H9 (cell line): ENCODE results near the gene B3GALT4. TPM values are rescaled to one million over a fixed set of nuclear protein-coding genes. Genes with fewer than 3 reads are reported as not detected.

ENCODE experiments used
- DNase-seq: peaks from one replicate; pipeline ENCODE4 v3.0.0-alpha.2; 2017
- H2AFZ ChIP-seq: one replicate; pipeline ENCODE4 v1.6.1; 2013; ENCODE audit warnings: mild to moderate bottlenecking, low read length, control low read depth, moderate library complexity
- H2AK5ac ChIP-seq: 2 replicates; pipeline ENCODE4 v1.6.1; 2013; ENCODE audit warnings: low read length, control low read depth, mixed read lengths; ENCODE audit not compliant: insufficient read length
- H2BK120ac ChIP-seq: one replicate; pipeline ENCODE4 v1.6.1; 2013; ENCODE audit warnings: low read depth, mild to moderate bottlenecking, low read length, control low read depth, inconsistent platforms; ENCODE audit not compliant: poor library complexity, severe bottlenecking
- H2BK12ac ChIP-seq: 2 replicates; pipeline ENCODE4 v1.6.1; 2013; ENCODE audit warnings: low read length, control low read depth, mixed read lengths, low read depth; ENCODE audit not compliant: insufficient read length
- H2BK15ac ChIP-seq: 2 replicates; pipeline ENCODE4 v1.6.1; 2013; ENCODE audit warnings: low read depth, low read length, control low read depth
- H2BK20ac ChIP-seq: one replicate; pipeline ENCODE4 v1.6.1; 2013; ENCODE audit warnings: low read depth, mild to moderate bottlenecking, low read length, control low read depth, inconsistent platforms; ENCODE audit not compliant: poor library complexity, severe bottlenecking
- H2BK5ac ChIP-seq: 2 replicates; pipeline ENCODE4 v1.6.1; 2013; ENCODE audit warnings: low read length, control low read depth, mixed read lengths; ENCODE audit not compliant: insufficient read length
- H3K14ac ChIP-seq: 2 replicates; pipeline ENCODE4 v1.6.1; 2013; ENCODE audit warnings: low read length, control low read depth; ENCODE audit not compliant: insufficient read depth
- H3K18ac ChIP-seq: 2 replicates; pipeline ENCODE4 v1.6.1; 2013; ENCODE audit warnings: low read depth, mild to moderate bottlenecking, mixed read lengths, low read length, control low read depth; ENCODE audit not compliant: insufficient read length
- H3K23ac ChIP-seq: 2 replicates; pipeline ENCODE4 v1.6.1; 2013; ENCODE audit warnings: low read length, control low read depth, mixed read lengths, low read depth; ENCODE audit not compliant: insufficient read length
- H3K23me2 ChIP-seq: 2 replicates; pipeline ENCODE4 v1.6.1; 2013; ENCODE audit warnings: low read depth, mild to moderate bottlenecking, mixed read lengths, low read length, control low read depth; ENCODE audit not compliant: insufficient read length, poor library complexity, severe bottlenecking
- H3K27ac ChIP-seq: 2 replicates; pipeline ENCODE4 v1.5.1; 2013; ENCODE audit warnings: low read length, control low read depth, mixed read lengths, low read depth; ENCODE audit not compliant: insufficient read length
- H3K27me3 ChIP-seq: 2 replicates; pipeline ENCODE4 v1.6.1; 2013; ENCODE audit warnings: low read length, control low read depth, inconsistent platforms; ENCODE audit not compliant: insufficient read depth
- H3K4ac ChIP-seq: 2 replicates; pipeline ENCODE4 v1.6.1; 2013; ENCODE audit warnings: low read depth, mild to moderate bottlenecking, control low read depth, inconsistent platforms, low read length, moderate library complexity
- H3K4me1 ChIP-seq: 2 replicates; pipeline ENCODE4 v1.6.1; 2013; ENCODE audit warnings: low read length, control low read depth, inconsistent platforms; ENCODE audit not compliant: insufficient read depth
- H3K4me2 ChIP-seq: 2 replicates; pipeline ENCODE4 v1.6.1; 2013; ENCODE audit warnings: low read length, control low read depth, mixed read lengths; ENCODE audit not compliant: insufficient read length, insufficient read depth
- H3K56ac ChIP-seq: 2 replicates; pipeline ENCODE4 v1.6.1; 2013; ENCODE audit warnings: low read depth, mild to moderate bottlenecking, mixed read lengths, low read length, control low read depth; ENCODE audit not compliant: insufficient read length
- H3K79me1 ChIP-seq: 2 replicates; pipeline ENCODE4 v1.6.1; 2013; ENCODE audit warnings: low read depth, mild to moderate bottlenecking, moderate library complexity, low read length, control low read depth, inconsistent platforms; ENCODE audit not compliant: insufficient read depth, poor library complexity, severe bottlenecking
- H3K79me2 ChIP-seq: 2 replicates; pipeline ENCODE4 v1.6.1; 2013; ENCODE audit warnings: low read length, control low read depth, inconsistent platforms; ENCODE audit not compliant: insufficient read depth
- H3K9ac ChIP-seq: 2 replicates; pipeline ENCODE4 v1.6.1; 2013; ENCODE audit warnings: low read length, control low read depth, mixed read lengths; ENCODE audit not compliant: insufficient read length; ENCODE audit errors: extremely low read depth
- H3K9me3 ChIP-seq: one replicate; pipeline ENCODE4 v1.6.1; 2013; ENCODE audit warnings: low read depth, low read length, inconsistent platforms; ENCODE audit not compliant: control insufficient read depth
- H3T11ph ChIP-seq: one replicate; pipeline ENCODE4 v1.6.1; 2013; ENCODE audit warnings: mild to moderate bottlenecking, low read length, control low read depth, inconsistent platforms
- H4K20me1 ChIP-seq: one replicate; pipeline ENCODE4 v1.6.1; 2013; ENCODE audit not compliant: control insufficient read depth, insufficient read length, insufficient read depth
- H4K5ac ChIP-seq: 2 replicates; pipeline ENCODE4 v1.6.1; 2013; ENCODE audit warnings: low read depth, mild to moderate bottlenecking, mixed read lengths, low read length, control low read depth; ENCODE audit not compliant: insufficient read length
- H4K8ac ChIP-seq: replicated peaks from 2 replicates; pipeline ENCODE4 v1.6.1; 2013; ENCODE audit warnings: low read length, control low read depth, mixed read lengths, low read depth; ENCODE audit not compliant: insufficient read length
- H4K91ac ChIP-seq: 2 replicates; pipeline ENCODE4 v1.6.1; 2013; ENCODE audit warnings: low read depth, mild to moderate bottlenecking, moderate library complexity, mixed read lengths, low read length, control low read depth; ENCODE audit not compliant: insufficient read length
- H3K27ac Mint-ChIP-seq, 3 experiments: 2 replicates in 2 of 3; 3 replicates in 1 of 3; pipeline ENCODE4 v1.8.0; 2020 to 2021; ENCODE audit warnings: mixed read lengths in 3 of 3, mild to moderate bottlenecking in 1 of 3, moderate library complexity in 1 of 3
- H3K27me3 Mint-ChIP-seq: 2 replicates; pipeline ENCODE4 v1.8.0; 2021; ENCODE audit warnings: low read depth, mild to moderate bottlenecking, moderate library complexity, mixed read lengths
- H3K36me3 Mint-ChIP-seq, 3 experiments: 2 replicates in 2 of 3; 3 replicates in 1 of 3; pipeline ENCODE4 v1.8.0; 2020 to 2021; ENCODE audit warnings: low read depth in 3 of 3, mixed read lengths in 3 of 3; ENCODE audit not compliant: insufficient read depth in 1 of 3
- H3K4me1 Mint-ChIP-seq, 2 experiments: 2 replicates each; pipeline ENCODE4 v1.8.0; 2020; ENCODE audit warnings: mixed read lengths in 2 of 2
- H3K4me3 Mint-ChIP-seq, 2 experiments: 2 replicates in 1 of 2; 3 replicates in 1 of 2; pipeline ENCODE4 v1.8.0; 2020 to 2021; ENCODE audit warnings: mild to moderate bottlenecking in 2 of 2, mixed read lengths in 2 of 2, moderate library complexity in 1 of 2
- H3K9me3 Mint-ChIP-seq, 2 experiments: 2 replicates in 1 of 2; 3 replicates in 1 of 2; pipeline ENCODE4 v1.8.0; 2020; ENCODE audit warnings: mild to moderate bottlenecking in 2 of 2, mixed read lengths in 2 of 2, moderate library complexity in 1 of 2
- WGBS: extraction: QIAGEN DNeasy Blood & Tissue Kit; methylation state at CpG from one replicate; pipeline ENCODE4 v1.1.7; 2013; ENCODE audit warnings: missing lambda C conversion rate, low lambda C conversion rate, mixed read lengths; ENCODE audit not compliant: insufficient read length; ENCODE audit errors: extremely low coverage; 5-methylcytosine and 5-hydroxymethylcytosine counted together
- total RNA-seq: library from RNA; stranded (reverse); gene quantifications from 2 replicates; pipeline ENCODE4 v1.2.1, GENCODE V29; 2021
- TF ChIP-seq, protein P1 (sequence below): fragments of 200-600 bp; sonication (generic); conservative IDR thresholded peaks from 3 replicates; pipeline ENCODE4 v1.8.0; 2021; ENCODE audit warnings: antibody characterized with exemption, mild to moderate bottlenecking

B3GALT4 gene
- total RNA-seq, 1 experiment from 2014 or later = 3.2 TPM

DNA sequence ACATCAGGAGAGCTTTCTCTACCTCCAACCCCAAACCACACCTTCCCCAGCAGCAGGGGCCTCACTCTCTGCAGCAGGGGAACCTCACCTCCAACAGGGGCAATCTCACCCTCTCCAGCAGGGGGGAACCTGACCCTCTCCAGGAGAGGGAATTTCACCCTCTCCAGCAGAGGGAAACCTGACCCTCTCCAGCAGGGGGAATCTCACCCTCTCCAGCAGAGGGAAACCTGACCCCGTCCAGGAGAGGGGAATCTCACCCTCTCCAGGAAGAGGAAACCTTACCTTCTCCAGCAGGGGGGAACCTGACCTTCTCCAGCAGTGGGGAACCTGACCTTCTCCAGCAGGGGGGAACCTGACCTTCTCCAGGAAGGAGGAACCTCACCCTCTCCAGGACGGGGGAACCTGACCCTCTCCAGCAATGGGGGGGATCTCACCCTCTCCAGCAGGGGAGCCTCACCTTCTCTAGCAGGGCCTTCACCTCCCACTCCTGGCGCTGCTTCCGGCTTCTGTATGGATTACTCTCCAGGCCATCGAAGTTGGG, 3.1 kb downstream of the B3GALT4 start:
- H4K20me1 ChIP-seq = no peaks in the 10 kb centered on the region
- TF ChIP-seq, protein P1, sequence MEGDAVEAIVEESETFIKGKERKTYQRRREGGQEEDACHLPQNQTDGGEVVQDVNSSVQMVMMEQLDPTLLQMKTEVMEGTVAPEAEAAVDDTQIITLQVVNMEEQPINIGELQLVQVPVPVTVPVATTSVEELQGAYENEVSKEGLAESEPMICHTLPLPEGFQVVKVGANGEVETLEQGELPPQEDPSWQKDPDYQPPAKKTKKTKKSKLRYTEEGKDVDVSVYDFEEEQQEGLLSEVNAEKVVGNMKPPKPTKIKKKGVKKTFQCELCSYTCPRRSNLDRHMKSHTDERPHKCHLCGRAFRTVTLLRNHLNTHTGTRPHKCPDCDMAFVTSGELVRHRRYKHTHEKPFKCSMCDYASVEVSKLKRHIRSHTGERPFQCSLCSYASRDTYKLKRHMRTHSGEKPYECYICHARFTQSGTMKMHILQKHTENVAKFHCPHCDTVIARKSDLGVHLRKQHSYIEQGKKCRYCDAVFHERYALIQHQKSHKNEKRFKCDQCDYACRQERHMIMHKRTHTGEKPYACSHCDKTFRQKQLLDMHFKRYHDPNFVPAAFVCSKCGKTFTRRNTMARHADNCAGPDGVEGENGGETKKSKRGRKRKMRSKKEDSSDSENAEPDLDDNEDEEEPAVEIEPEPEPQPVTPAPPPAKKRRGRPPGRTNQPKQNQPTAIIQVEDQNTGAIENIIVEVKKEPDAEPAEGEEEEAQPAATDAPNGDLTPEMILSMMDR = peak; percentile 76
- H3K18ac ChIP-seq = no peak overlapping the region
- H3K27ac ChIP-seq = no peak overlapping the region
- Mint-ChIP-seq H3K27ac (0 out of 7 replicates have a peak overlapping the region, but pooled peaks of 1 of the 3 experiments have one; percentile 51), H3K9me3 (no peaks in the 10 kb centered on the region), H3K4me3 (0 out of 5 replicates have a peak overlapping the region, but pooled peaks of 1 of the 2 experiments have one; percentile 44), H3K36me3 (peaks cover 17 to 77% (median 44%) of the 10 kb centered on the region in 3 experiments; a peak in 6 of 7 replicates), H3K27me3 (no peaks in the 10 kb centered on the region), H3K4me1 (peaks cover 25 to 26% of the 10 kb centered on the region in 2 experiments)
- H3K27me3 ChIP-seq = no peaks in the 10 kb centered on the region
- peaks cover 9% of the 10 kb centered on the region for H3K23me2 ChIP-seq
- H3K14ac ChIP-seq = no peak overlapping the region
- no peak overlapping the region for H2AFZ ChIP-seq
- peak; percentile 89 for DNase-seq
- no peak overlapping the region for H3K9ac ChIP-seq
- no peak overlapping the region for H3K56ac ChIP-seq
- no peak overlapping the region for H4K91ac ChIP-seq
- no peak overlapping the region for H2BK15ac ChIP-seq
- no peak overlapping the region for H4K5ac ChIP-seq
- H3T11ph ChIP-seq = no peak overlapping the region
- H2BK20ac ChIP-seq = no peak overlapping the region
- H3K79me1 ChIP-seq = no peaks in the 10 kb centered on the region
- H2BK120ac ChIP-seq = no peak overlapping the region
- no peak overlapping the region for H2AK5ac ChIP-seq
- no peaks in the 10 kb centered on the region for H3K4me1 ChIP-seq
- H3K4ac ChIP-seq = no peak overlapping the region
- no peaks in the 10 kb centered on the region for H3K9me3 ChIP-seq
- H3K23ac ChIP-seq = no peak overlapping the region
- H4K8ac ChIP-seq = no peak overlapping the region
- no peaks in the 10 kb centered on the region for H3K79me2 ChIP-seq
- no peak overlapping the region for H2BK5ac ChIP-seq
- H3K4me2 ChIP-seq = no peak overlapping the region
- no CpG with 5 or more reads among the region's 5 CpGs for WGBS
- H2BK12ac ChIP-seq = no peak overlapping the region
